Left ventricle myocardium inferior (tissue), 1 donor: ENCODE measurements around the gene ALDH16A1. TPM values are rescaled to one million over a fixed set of nuclear protein-coding genes. Genes with fewer than 3 reads are reported as not detected.

Experiments used
- DNase-seq: peaks from one replicate; pipeline ENCODE4 v3.0.0-alpha.2; 2020
- H3K27ac ChIP-seq: fragments of 200-600 bp; replicated peaks from 2 replicates; pipeline ENCODE4 v1.8.0; 2021
- H3K27me3 ChIP-seq: fragments of 200-600 bp; 2 replicates; pipeline ENCODE4 v1.8.0; 2021; ENCODE audit warnings: low read depth
- H3K36me3 ChIP-seq: fragments of 200-600 bp; 2 replicates; pipeline ENCODE4 v1.8.0; 2021
- H3K4me1 ChIP-seq: fragments of 200-600 bp; 2 replicates; pipeline ENCODE4 v1.8.0; 2021
- H3K4me3 ChIP-seq: fragments of 200-600 bp; 2 replicates; pipeline ENCODE4 v1.8.0; 2021; ENCODE audit warnings: mild to moderate bottlenecking, moderate library complexity
- H3K9me3 ChIP-seq: fragments of 200-600 bp; replicated peaks from 2 replicates; pipeline ENCODE4 v1.8.0; 2021
- CTCF ChIP-seq: fragments of 200-600 bp; IDR thresholded peaks from 2 replicates; pipeline ENCODE4 v1.8.0; 2021; ENCODE audit warnings: antibody characterized with exemption, mild to moderate bottlenecking, borderline replicate concordance
- intact Hi-C: fragments of 100-400 bp; cut with micrococcal nuclease; formaldehyde crosslinking; loops from one replicate; pipeline ENCODE4 v1.11.0; 2022
- total RNA-seq: library from RNA; stranded (reverse); fragmentation: NEBNext Ultra II Directional; extraction: Animal tissue kit (Norgen Biotek cat#: 25700); gene quantifications from one replicate; pipeline ENCODE4 v1.2.1, GENCODE V29; 2021
- donor health status: DM: no; HTN: yes; CAD: no; lungs with severe emphysema.

ALDH16A1 gene
- total RNA-seq, 1 donor from 2014 or later = 9.6 TPM

- H3K4me1 ChIP-seq = peaks cover 61% of the 10 kb centered on the region
- no peaks in the 10 kb centered on the region for H3K27me3 ChIP-seq
- intact Hi-C loops = no loop called here
- no peak for DNase-seq
- H3K4me3 ChIP-seq = peak overlapping the region; percentile 94
- peak overlapping the region; percentile 96 for H3K27ac ChIP-seq
- no peaks in the 10 kb centered on the region for H3K9me3 ChIP-seq
- TF ChIP-seq CTCF = no peak
- peaks cover 48% of the 10 kb centered on the region for H3K36me3 ChIP-seq
These were observed 43.6 kb downstream of the ALDH16A1 start for GRCh38 chr19:49496574-49497008.

- peak; percentile 64 for DNase-seq
- intact Hi-C loops = no loop called here
- H3K9me3 ChIP-seq = no peaks in the 10 kb centered on the region
- peaks cover 42% of the 10 kb centered on the region for H3K36me3 ChIP-seq
- peak overlapping the region; percentile 94 for H3K4me3 ChIP-seq
- H3K27me3 ChIP-seq = no peaks in the 10 kb centered on the region
- TF ChIP-seq CTCF = no peak
- H3K4me1 ChIP-seq = peaks cover 61% of the 10 kb centered on the region
- peak overlapping the region; percentile 96 for H3K27ac ChIP-seq
These were observed 44.2 kb downstream of the ALDH16A1 start for GRCh38 chr19:49497047-49497788.

GRCh38 chr19:49497789-49498103, 44.7 kb downstream of the ALDH16A1 start:
- H3K4me3 ChIP-seq = peak overlapping the region; percentile 94
- intact Hi-C loops = no loop called here
- H3K27ac ChIP-seq = peak overlapping the region; percentile 96

GRCh38 chr19:49498475-49498874, 45.5 kb downstream of the ALDH16A1 start:
- Histone ChIP-seq H3K4me3 (peak overlapping the region; percentile 94), H3K27me3 (no peaks in the 10 kb centered on the region), H3K9me3 (no peaks in the 10 kb centered on the region), H3K4me1 (peaks cover 66% of the 10 kb centered on the region), H3K27ac (peak overlapping the region; percentile 89), H3K36me3 (peaks cover 29% of the 10 kb centered on the region)
- intact Hi-C loops = no loop called here
- DNase-seq = no peak
- TF ChIP-seq CTCF = no peak

More at GRCh38 chr19:49497789-49498103, 44.7 kb downstream of the ALDH16A1 start:
- Histone ChIP-seq H3K36me3 (peaks cover 37% of the 10 kb centered on the region), H3K9me3 (no peaks in the 10 kb centered on the region), H3K27me3 (no peaks in the 10 kb centered on the region), H3K4me1 (peaks cover 61% of the 10 kb centered on the region)
- no peak for DNase-seq
- TF ChIP-seq CTCF = no peak

- intact Hi-C loops = no loop called here
- Histone ChIP-seq H3K27me3 (no peaks in the 10 kb centered on the region), H3K4me1 (peaks cover 66% of the 10 kb centered on the region), H3K4me3 (peak overlapping the region; percentile 94), H3K27ac (peak overlapping the region; percentile 89), H3K36me3 (peaks cover 29% of the 10 kb centered on the region), H3K9me3 (no peaks in the 10 kb centered on the region)
- no peak for TF ChIP-seq CTCF
- no peak for DNase-seq
These were observed 46.1 kb downstream of the ALDH16A1 start for GRCh38 chr19:49499030-49499670.
